Body of pancreas (tissue), 4 donors: ENCODE results near the gene POLE2. TPM values are rescaled to one million over a fixed set of nuclear protein-coding genes. Genes with fewer than 3 reads are reported as not detected.
A peak's percentile ranks its signal among the peaks of the same experiment; 100 is the strongest.
"Not testable (repeated sequence)": the region's sequence is repeated elsewhere in the genome, so short reads cannot be mapped to it uniquely, and the experiment has no call there.

Experiments used
- ATAC-seq: fragments of 150-250 bp; one replicate; pipeline ENCODE4 v1.9.1; 2016
- DNase-seq, 4 donors: peaks; one replicate each; pipeline ENCODE4 v3.0.0-alpha.2; 2019
- H3K27ac ChIP-seq, 4 donors: fragments of 200-600 bp; sonication (generic); 1 replicate in 3 of 4; 2 replicates in 1 of 4; pipeline versions ENCODE4 v1.5.1 to v1.6.1; 2016 to 2019; ENCODE audit warnings: mild to moderate bottlenecking in 1 of 4, mixed read lengths in 1 of 4, moderate library complexity in 1 of 4
- H3K27me3 ChIP-seq, 2 donors: fragments of 200-600 bp; sonication (generic); one replicate each; pipeline ENCODE4 v1.6.0; 2016; ENCODE audit warnings: mild to moderate bottlenecking in 1 of 2
- H3K36me3 ChIP-seq, 2 donors: fragments of 200-600 bp; sonication (generic); replicated peaks in 1 of 2; 2 replicates each; pipeline ENCODE4 v1.5.1; 2016; ENCODE audit warnings: low read depth in 2 of 2; ENCODE audit not compliant: insufficient read depth in 1 of 2
- H3K4me1 ChIP-seq: fragments of 200-600 bp; sonication (generic); one replicate; pipeline ENCODE4 v1.6.0; 2016
- H3K4me3 ChIP-seq, 2 donors: fragments of 200-600 bp; sonication (generic); 1 replicate in 1 of 2; 2 replicates in 1 of 2; pipeline ENCODE4 v1.5.1; 2016 to 2019
- H3K9me3 ChIP-seq, 3 donors: fragments of 200-600 bp; sonication (generic); 1 replicate in 2 of 3; 2 replicates in 1 of 3; pipeline ENCODE4 v1.5.1; 2016
- POLR2A ChIP-seq, 3 donors: fragments of 450-650 bp; IDR thresholded peaks; one replicate each; pipeline ENCODE4 v1.6.1; 2016; ENCODE audit warnings: antibody characterized with exemption in 3 of 3, mild to moderate bottlenecking in 2 of 3
- WGBS, 2 donors: methylation state at CpG; one replicate each; pipeline ENCODE4 v1.1.5; 2017; 5-methylcytosine and 5-hydroxymethylcytosine counted together
- intact Hi-C: fragments of 100-400 bp; cut with DNase I; formaldehyde crosslinking; loops from one replicate; pipeline ENCODE4 v1.15.1; 2023
- total RNA-seq, 2 donors: library from RNA; depleted of rRNA; stranded (reverse); fragments of >200 nt; gene quantifications; one replicate each; pipeline ENCODE4 v1.1.0, GENCODE V29; 2016
- TF ChIP-seq, protein P1 (sequence below), 7 experiments: fragments of 450-650 bp in 4 of 7; fragments of 200-600 bp in 3 of 7; sonication (generic) in 3 of 7; IDR thresholded peaks; one replicate each; pipeline ENCODE4 v1.5.1; 2016 to 2019; ENCODE audit warnings: antibody characterized with exemption in 7 of 7

POLE2 gene
- total RNA-seq, 2 donors from 2014 or later: 7.0 TPM; not detected in 1

DNA sequence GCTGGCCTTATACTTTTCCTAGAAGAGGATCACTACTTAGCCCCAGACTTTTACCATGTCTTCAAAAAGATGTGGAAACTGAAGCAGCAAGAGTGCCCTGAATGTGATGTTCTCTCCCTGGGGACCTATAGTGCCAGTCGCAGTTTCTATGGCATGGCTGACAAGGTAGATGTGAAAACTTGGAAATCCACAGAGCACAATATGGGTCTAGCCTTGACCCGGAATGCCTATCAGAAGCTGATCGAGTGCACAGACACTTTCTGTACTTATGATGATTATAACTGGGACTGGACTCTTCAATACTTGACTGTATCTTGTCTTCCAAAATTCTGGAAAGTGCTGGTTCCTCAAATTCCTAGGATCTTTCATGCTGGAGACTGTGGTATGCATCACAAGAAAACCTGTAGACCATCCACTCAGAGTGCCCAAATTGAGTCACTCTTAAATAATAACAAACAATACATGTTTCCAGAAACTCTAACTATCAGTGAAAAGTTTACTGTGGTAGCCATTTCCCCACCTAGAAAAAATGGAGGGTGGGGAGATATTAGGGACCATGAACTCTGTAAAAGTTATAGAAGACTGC is 65.9 kb downstream of the POLE2 start:
- Histone ChIP-seq H3K27me3 (no peaks in the 10 kb centered on the region), H3K4me1 (peaks cover 43% of the 10 kb centered on the region), H3K4me3 (peak overlapping the region; percentile 66 to 77), H3K27ac (peak overlapping the region in 3 of 4 donors; percentile 83 to 98 (median 98)), H3K36me3 (peaks cover 0 to 6% of the 10 kb centered on the region in 2 donors), H3K9me3 (no peaks in the 10 kb centered on the region)
- no peak for DNase-seq
- no peak for ATAC-seq
- TF ChIP-seq, protein P1, sequence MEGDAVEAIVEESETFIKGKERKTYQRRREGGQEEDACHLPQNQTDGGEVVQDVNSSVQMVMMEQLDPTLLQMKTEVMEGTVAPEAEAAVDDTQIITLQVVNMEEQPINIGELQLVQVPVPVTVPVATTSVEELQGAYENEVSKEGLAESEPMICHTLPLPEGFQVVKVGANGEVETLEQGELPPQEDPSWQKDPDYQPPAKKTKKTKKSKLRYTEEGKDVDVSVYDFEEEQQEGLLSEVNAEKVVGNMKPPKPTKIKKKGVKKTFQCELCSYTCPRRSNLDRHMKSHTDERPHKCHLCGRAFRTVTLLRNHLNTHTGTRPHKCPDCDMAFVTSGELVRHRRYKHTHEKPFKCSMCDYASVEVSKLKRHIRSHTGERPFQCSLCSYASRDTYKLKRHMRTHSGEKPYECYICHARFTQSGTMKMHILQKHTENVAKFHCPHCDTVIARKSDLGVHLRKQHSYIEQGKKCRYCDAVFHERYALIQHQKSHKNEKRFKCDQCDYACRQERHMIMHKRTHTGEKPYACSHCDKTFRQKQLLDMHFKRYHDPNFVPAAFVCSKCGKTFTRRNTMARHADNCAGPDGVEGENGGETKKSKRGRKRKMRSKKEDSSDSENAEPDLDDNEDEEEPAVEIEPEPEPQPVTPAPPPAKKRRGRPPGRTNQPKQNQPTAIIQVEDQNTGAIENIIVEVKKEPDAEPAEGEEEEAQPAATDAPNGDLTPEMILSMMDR (IDR thresholded peaks at IDR 0.05): no peak
- no peak for TF ChIP-seq POLR2A (IDR thresholded peaks at IDR 0.05)
- 30 to 37% methylated on average over 3 of the region's 3 CpGs for WGBS, 2 donors
- intact Hi-C loops: no loop called here

DNA sequence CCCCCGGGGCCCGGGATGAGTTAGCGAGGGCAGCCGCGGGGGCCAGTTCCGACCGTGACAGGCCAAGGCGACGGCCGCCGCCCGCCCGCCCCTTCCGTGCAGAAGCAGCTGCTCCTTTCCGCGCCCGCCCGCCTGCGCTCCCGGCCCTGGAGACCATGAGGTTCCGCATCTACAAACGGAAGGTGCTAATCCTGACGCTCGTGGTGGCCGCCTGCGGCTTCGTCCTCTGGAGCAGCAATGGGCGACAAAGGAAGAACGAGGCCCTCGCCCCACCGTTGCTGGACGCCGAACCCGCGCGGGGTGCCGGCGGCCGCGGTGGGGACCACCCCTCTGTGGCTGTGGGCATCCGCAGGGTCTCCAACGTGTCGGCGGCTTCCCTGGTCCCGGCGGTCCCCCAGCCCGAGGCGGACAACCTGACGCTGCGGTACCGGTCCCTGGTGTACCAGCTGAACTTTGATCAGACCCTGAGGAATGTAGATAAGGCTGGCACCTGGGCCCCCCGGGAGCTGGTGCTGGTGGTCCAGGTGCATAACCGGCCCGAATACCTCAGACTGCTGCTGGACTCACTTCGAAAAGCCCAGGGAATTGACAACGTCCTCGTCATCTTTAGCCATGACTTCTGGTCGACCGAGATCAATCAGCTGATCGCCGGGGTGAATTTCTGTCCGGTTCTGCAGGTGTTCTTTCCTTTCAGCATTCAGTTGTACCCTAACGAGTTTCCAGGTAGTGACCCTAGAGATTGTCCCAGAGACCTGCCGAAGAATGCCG is 66.7 kb downstream of the POLE2 start:
- TF ChIP-seq, protein P1 (IDR thresholded peaks at IDR 0.05): peak in 1 of 7 experiments; percentile 1
- TF ChIP-seq POLR2A (IDR thresholded peaks at IDR 0.05): no peak
- intact Hi-C loops: no loop called here
- Histone ChIP-seq H3K27ac (peak overlapping the region; percentile 55 to 98 (median 90)), H3K9me3 (no peaks in the 10 kb centered on the region), H3K4me3 (peak overlapping the region; percentile 66 to 77), H3K36me3 (peaks cover 0 to 6% of the 10 kb centered on the region in 2 donors), H3K27me3 (no peaks in the 10 kb centered on the region), H3K4me1 (peaks cover 43% of the 10 kb centered on the region)
- peak; percentile 59 to 75 (median 66) for DNase-seq
- peak; percentile 43 for ATAC-seq
- WGBS, 2 donors: 2 to 8% methylated on average over 8 to 52 of the region's 65 CpGs

DNA sequence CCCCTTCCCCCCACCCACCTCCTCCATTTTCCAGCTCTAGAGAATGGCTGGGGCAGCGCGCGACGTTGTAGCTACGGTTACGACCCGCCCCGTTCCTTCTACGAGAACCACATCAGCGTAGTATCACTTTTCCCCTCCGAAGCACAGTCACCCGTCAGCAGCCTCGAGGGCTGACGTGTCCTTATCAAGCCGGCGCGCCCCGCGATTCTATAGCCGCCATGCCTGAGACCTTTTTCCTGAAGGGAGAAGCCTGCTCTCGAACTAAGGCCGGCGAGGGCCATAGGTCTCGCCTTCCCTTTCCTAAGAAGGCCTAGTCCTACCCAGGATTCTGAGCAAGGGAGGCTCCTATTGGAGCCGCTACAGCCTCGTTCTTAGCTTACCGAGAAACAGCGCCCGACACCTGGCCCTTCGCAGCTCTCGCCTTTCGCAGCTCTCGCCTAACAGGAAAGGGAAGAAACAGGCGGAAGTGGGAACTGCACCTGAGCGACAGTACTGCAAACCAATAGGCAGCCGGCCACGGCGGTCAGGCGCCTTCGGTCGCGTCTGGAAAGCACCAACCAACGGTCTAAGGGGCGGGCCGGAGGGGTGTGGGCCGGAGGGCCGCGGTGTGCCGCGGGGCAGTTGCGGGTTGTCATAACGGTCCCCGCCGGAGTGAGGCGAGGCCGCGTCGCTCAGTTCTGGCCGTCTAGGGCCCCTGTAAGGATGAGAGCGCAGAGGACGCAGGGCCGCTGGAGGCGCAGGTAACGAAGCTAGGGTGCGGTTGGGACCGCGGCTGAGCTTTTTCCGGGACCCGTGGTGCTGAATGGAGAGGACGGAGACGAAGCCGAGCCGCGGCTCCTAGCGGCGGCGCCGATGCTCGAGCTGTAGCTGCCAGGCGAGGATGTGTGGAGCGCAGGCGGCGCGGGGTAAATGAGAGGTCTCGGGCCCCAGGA is 67.6 kb downstream of the POLE2 start, which contains the start of the genes MGAT2 and RPL36AL:
Gene MGAT2, plus strand, starts transcription at position 618 of the 932 bp plus-strand sequence. CDS start 470 bp downstream, outside the sequence.
Gene RPL36AL, minus strand, starts transcription at position 445 of the 932 bp plus-strand sequence. CDS start 1,522 bp downstream, outside the sequence.
- DNase-seq: peak; percentile 98 to 99 (median 98)
- Histone ChIP-seq H3K27me3 (no peaks in the 10 kb centered on the region), H3K9me3 (no peaks in the 10 kb centered on the region), H3K36me3 (peaks cover 0 to 6% of the 10 kb centered on the region in 2 donors), H3K27ac (peak within 1 kb of the TSS; percentile 83 to 98 (median 94)), H3K4me1 (peaks cover 43% of the 10 kb centered on the region), H3K4me3 (peak within 1 kb of the TSS; percentile 66 to 77)
- TF ChIP-seq, protein P1 (IDR thresholded peaks at IDR 0.05): peak in 4 of 7 experiments; percentile 13 to 43 (median 36)
- peak; percentile 93 to 98 (median 98) for TF ChIP-seq POLR2A (IDR thresholded peaks at IDR 0.05)
- WGBS, 2 donors: 0% methylated on average over 41 to 84 of the region's 85 CpGs
- ATAC-seq: peak; percentile 98
- intact Hi-C loops: no loop called here

DNA sequence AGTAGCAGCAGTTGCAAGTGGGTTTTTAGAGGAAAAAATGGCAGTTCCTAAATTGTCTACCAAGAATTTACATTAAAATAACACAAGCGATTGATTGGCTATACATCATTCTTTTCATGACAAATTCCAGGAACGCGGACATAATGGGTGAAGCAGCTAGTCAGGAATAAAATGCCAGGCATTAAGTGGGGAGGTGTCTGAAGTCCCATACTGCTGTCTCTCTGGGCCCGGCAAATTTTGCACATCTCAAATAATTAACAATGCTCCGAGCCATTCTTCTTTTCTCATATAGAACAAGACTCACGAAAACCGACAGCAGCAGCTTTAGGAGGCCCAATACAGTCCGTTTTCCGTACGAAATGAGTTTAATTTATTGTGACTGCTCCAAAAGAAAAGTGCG is 68.3 kb downstream of the POLE2 start:
- Histone ChIP-seq H3K4me3 (peak overlapping the region; percentile 66 to 77), H3K4me1 (peaks cover 43% of the 10 kb centered on the region), H3K36me3 (peaks cover 0 to 6% of the 10 kb centered on the region in 2 donors), H3K27me3 (no peaks in the 10 kb centered on the region), H3K27ac (peak overlapping the region; percentile 83 to 98 (median 94)), H3K9me3 (no peaks in the 10 kb centered on the region)
- intact Hi-C loops: no loop called here
- no peak for TF ChIP-seq POLR2A (IDR thresholded peaks at IDR 0.05)
- TF ChIP-seq, protein P1 (IDR thresholded peaks at IDR 0.05): no peak
- ATAC-seq: no peak
- WGBS, 2 donors: 0% methylated on average over 11 of the region's 11 CpGs
- no peak for DNase-seq

DNA sequence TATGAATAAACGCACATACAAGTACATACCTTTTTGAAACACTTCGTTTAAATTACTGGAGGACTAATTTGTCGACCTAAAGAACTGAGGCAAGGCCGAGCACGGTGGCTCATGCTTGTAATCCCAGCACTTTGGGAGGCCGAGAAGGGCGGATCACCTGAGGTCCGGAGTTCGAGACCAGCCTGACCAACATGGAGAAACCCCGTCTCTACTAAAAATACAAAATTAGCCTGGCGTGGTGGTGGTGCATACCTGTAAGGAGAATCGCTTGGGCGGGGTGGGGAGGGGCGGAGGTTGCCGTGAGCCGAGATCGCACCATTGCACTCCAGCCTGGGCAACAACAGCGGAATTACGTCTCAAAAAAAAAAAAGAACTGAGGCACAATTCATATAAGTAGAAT is 68.7 kb downstream of the POLE2 start:
- H3K27me3 ChIP-seq, ATAC-seq, H3K9me3 ChIP-seq, intact Hi-C loops, H3K36me3 ChIP-seq, DNase-seq: not testable (repeated sequence)
- WGBS, 2 donors: 31 to 41% methylated on average over 14 to 19 of the region's 19 CpGs
- H3K27ac ChIP-seq: peak overlapping the region in 3 of 4 donors; percentile 83 to 98 (median 98)
- peaks cover 40% of the 10 kb centered on the region for H3K4me1 ChIP-seq
- H3K4me3 ChIP-seq: peak overlapping the region; percentile 66 to 77
